HepG2 (cell line): ENCODE results near the gene ADIPOR2. TPM values are rescaled to one million over a fixed set of nuclear protein-coding genes. Genes with fewer than 3 reads are reported as not detected.
A peak's percentile ranks its signal among the peaks of the same experiment; 100 is the strongest.

Source experiments
- ATAC-seq: fragments of 200-7000 bp; cut with Tn5 transposase; 3 replicates; pipeline ENCODE4 v1.9.1; 2020; ENCODE audit warnings: mild to moderate bottlenecking, moderate library complexity
- BruUV-seq: library from RNA; stranded (reverse); fragments of 400-500 nt; replicated peaks from 2 replicates; lab custom pipeline; 2021; lab: Mats Ljungman, UMichigan
- CTCF ChIA-PET: fragments of 300-600 bp; formaldehyde crosslinking; extraction: SDS; loops from one replicate; lab custom pipeline; 2021; ENCODE audit warnings: low total read pairs, inconsistent platforms, low intra/inter-chr PET ratio; lab: Yijun Ruan, JAX
- POLR2A ChIA-PET: fragments of 350-600 bp; sonication (Branson Sonifier 250); formaldehyde crosslinking; loops from one replicate; lab custom pipeline; 2020; ENCODE audit warnings: antibody characterized with exemption, inconsistent platforms; lab: Yijun Ruan, JAX
- DNase-seq: peaks from one replicate; pipeline ENCODE4 v3.0.0-alpha.2; 2015; ENCODE audit warnings: low spot score
- FAIRE-seq: peaks from 3 replicates; lab custom pipeline; 2011; peaks lifted over from hg19 to GRCh38; lab: Jason Lieb, UNC
- H2AFZ ChIP-seq: one replicate; pipeline ENCODE4 v1.6.1; 2011; ENCODE audit warnings: low read length, inconsistent platforms
- H3K27ac ChIP-seq: fragments of 300-600 bp; 3 replicates; pipeline ENCODE4 v1.8.0; 2011; ENCODE audit warnings: mixed run types, mild to moderate bottlenecking, mixed read lengths, low read length, inconsistent platforms; ENCODE audit not compliant: insufficient read depth; ENCODE audit errors: extremely low read length
- H3K27me3 ChIP-seq, 2 experiments: fragments of 200-600 bp in 1 of 2; 2 replicates in 1 of 2; 3 replicates in 1 of 2; pipeline versions ENCODE4 v1.6.0 to v1.8.0; 2011; ENCODE audit warnings: low read length in 2 of 2, mild to moderate bottlenecking in 2 of 2, moderate library complexity in 2 of 2, inconsistent platforms in 1 of 2; ENCODE audit not compliant: insufficient read depth in 2 of 2, control insufficient read depth in 1 of 2
- H3K36me3 ChIP-seq, 2 experiments: fragments of 200-600 bp in 1 of 2; replicated peaks in 1 of 2; 2 replicates in 1 of 2; 3 replicates in 1 of 2; pipeline versions ENCODE4 v1.5.1 to v1.8.0; 2011; ENCODE audit warnings: low read length in 2 of 2, inconsistent platforms in 1 of 2; ENCODE audit not compliant: insufficient read depth in 2 of 2, control insufficient read depth in 1 of 2
- H3K4me1 ChIP-seq: 2 replicates; pipeline ENCODE4 v1.5.1; 2012; ENCODE audit warnings: low read length, inconsistent platforms; ENCODE audit not compliant: insufficient read depth
- H3K4me2 ChIP-seq: 2 replicates; pipeline ENCODE4 v1.6.0; 2011; ENCODE audit warnings: low read depth, low read length, inconsistent platforms
- H3K4me3 ChIP-seq, 3 experiments: fragments of 200-600 bp in 1 of 3; sonication (generic), shearing (Covaris generic) in 1 of 3; replicated peaks in 1 of 3; 2 replicates each; pipeline ENCODE4 v1.5.1; 2011 to 2016; ENCODE audit warnings: low read length in 3 of 3, inconsistent platforms in 2 of 3, low read depth in 2 of 3, mild to moderate bottlenecking in 2 of 3, control low read depth in 1 of 3, mixed read lengths in 1 of 3; ENCODE audit not compliant: insufficient read depth in 1 of 3
- H3K79me2 ChIP-seq: one replicate; pipeline ENCODE4 v1.6.1; 2011; ENCODE audit warnings: low read length, inconsistent platforms; ENCODE audit not compliant: insufficient read depth
- H3K9ac ChIP-seq: 2 replicates; pipeline ENCODE4 v1.6.0; 2011; ENCODE audit warnings: mild to moderate bottlenecking, low read depth, low read length, inconsistent platforms; ENCODE audit not compliant: insufficient read depth
- H3K9me3 ChIP-seq: 2 replicates; pipeline ENCODE4 v1.5.1; 2012; ENCODE audit warnings: mild to moderate bottlenecking, low read length
- H4K20me1 ChIP-seq: 2 replicates; pipeline ENCODE4 v1.6.0; 2011; ENCODE audit warnings: inconsistent platforms, mild to moderate bottlenecking, low read length, moderate library complexity; ENCODE audit not compliant: insufficient read depth
- EED ChIP-seq: sonication (generic); formaldehyde crosslinking; IDR thresholded peaks from 2 replicates; pipeline ENCODE4 v1.5.0; 2020; ENCODE audit warnings: mild to moderate bottlenecking, missing genetic modification reagents
- GABPA ChIP-seq, 2 experiments: IDR thresholded peaks; 2 replicates each; pipeline ENCODE4 v1.6.1; 2011 to 2016; ENCODE audit warnings: low read depth in 2 of 2, low read length in 1 of 2, missing biosample characterization in 1 of 2, missing genetic modification characterization in 1 of 2
- JUNB ChIP-seq: sonication (generic); formaldehyde crosslinking; IDR thresholded peaks from 2 replicates; pipeline ENCODE4 v1.8.0; 2022; ENCODE audit warnings: missing genetic modification reagents, mild to moderate bottlenecking, borderline replicate concordance
- MIXL1 ChIP-seq: IDR thresholded peaks from 2 replicates; pipeline ENCODE4 v1.6.1; 2016
- MYPOP ChIP-seq: sonication (generic); formaldehyde crosslinking; IDR thresholded peaks from 2 replicates; pipeline ENCODE4 v1.8.1; 2023; ENCODE audit warnings: mild to moderate bottlenecking, moderate library complexity, missing genetic modification reagents
- NFKB2 ChIP-seq: sonication (generic); formaldehyde crosslinking; IDR thresholded peaks from 2 replicates; pipeline ENCODE4 v1.4.0; 2020; ENCODE audit warnings: missing genetic modification reagents, borderline replicate concordance
- POGK ChIP-seq: sonication (generic); formaldehyde crosslinking; conservative IDR thresholded peaks from 2 replicates; pipeline ENCODE4 v1.8.0; 2022; ENCODE audit warnings: mild to moderate bottlenecking, moderate library complexity, missing genetic modification reagents
- SP5 ChIP-seq: IDR thresholded peaks from 2 replicates; pipeline ENCODE4 v1.6.1; 2016; ENCODE audit warnings: low read depth, borderline replicate concordance
- ZNF20 ChIP-seq: sonication (generic); formaldehyde crosslinking; IDR thresholded peaks from 2 replicates; pipeline ENCODE4 v1.4.0; 2020; ENCODE audit warnings: mild to moderate bottlenecking, moderate library complexity, missing genetic modification reagents
- ZNF232 ChIP-seq: sonication (generic); formaldehyde crosslinking; IDR thresholded peaks from 2 replicates; pipeline ENCODE4 v1.4.0; 2020; ENCODE audit warnings: missing genetic modification reagents, borderline replicate concordance
- ZNF234 ChIP-seq: sonication (generic); formaldehyde crosslinking; conservative IDR thresholded peaks from 2 replicates; pipeline ENCODE4 v1.5.1; 2020; ENCODE audit warnings: mild to moderate bottlenecking, missing genetic modification reagents
- ZNF564 ChIP-seq: sonication (generic); formaldehyde crosslinking; IDR thresholded peaks from 2 replicates; pipeline ENCODE4 v1.8.1; 2023; ENCODE audit warnings: mild to moderate bottlenecking, missing genetic modification reagents
- ZNF691 ChIP-seq: sonication (generic); formaldehyde crosslinking; IDR thresholded peaks from 2 replicates; pipeline ENCODE4 v1.4.0; 2020; ENCODE audit warnings: missing genetic modification reagents, low read depth, mild to moderate bottlenecking, borderline replicate concordance
- ZNF777 ChIP-seq: sonication (generic); formaldehyde crosslinking; IDR thresholded peaks from 2 replicates; pipeline ENCODE4 v1.4.0; 2020; ENCODE audit warnings: missing genetic modification reagents
- WGBS: methylation state at CpG from one replicate; pipeline ENCODE4 v1.1.6; 2017; ENCODE audit warnings: low lambda C conversion rate; 5-methylcytosine and 5-hydroxymethylcytosine counted together
- in situ Hi-C: cut with HindIII; loops from 2 replicates; pipeline ENCODE4 v1.10.0; 2017; ENCODE audit warnings: low pct_unique_long_range_greater_than_20kb; ENCODE audit not compliant: extremely low pct_ligation_motif_present
- intact Hi-C: fragments of 100-400 bp; cut with micrococcal nuclease; formaldehyde crosslinking; loops from one replicate; pipeline ENCODE4 v1.10.0; 2022; ENCODE audit not compliant: unreplicated experiment
- polyA plus RNA-seq, 8 experiments: library from polyadenylated mRNA; depleted of rRNA in 3 of 8; stranded (reverse) in 7 of 8; unstranded in 1 of 8; fragments of >200 nt; fragmentation: Illumina TruSeq in 4 of 8; extraction: Trizol in 4 of 8; gene quantifications; 2 replicates each; pipeline versions ENCODE4 v1.2.1 to v1.2.3, GENCODE V29; 2011 to 2016; ENCODE audit warnings: low read depth in 4 of 8, missing spikeins in 1 of 8, mixed read lengths in 1 of 8; ENCODE audit not compliant: insufficient read depth in 1 of 8
- total RNA-seq, 5 experiments: library from RNA; depleted of rRNA; stranded (reverse); fragments of >200 nt; fragmentation: Illumina TruSeq; extraction: Trizol; gene quantifications; 2 replicates each; pipeline ENCODE4 v1.2.3, GENCODE V29; 2016; ENCODE audit warnings: low read depth in 1 of 5
- TF ChIP-seq, protein P1 (sequence below), 2 experiments: sonication (generic) in 1 of 2; formaldehyde crosslinking in 1 of 2; IDR thresholded peaks; 2 replicates each; pipeline versions ENCODE4 v1.4.0 to v1.6.1; 2018 to 2020; ENCODE audit warnings: missing genetic modification reagents in 2 of 2, borderline replicate concordance in 1 of 2, low read depth in 1 of 2, mild to moderate bottlenecking in 1 of 2, missing biosample characterization in 1 of 2
- TF ChIP-seq, protein P2 (sequence below): sonication (generic); formaldehyde crosslinking; IDR thresholded peaks from 2 replicates; pipeline ENCODE4 v1.8.0; 2022; ENCODE audit warnings: mild to moderate bottlenecking, missing genetic modification reagents; ENCODE audit not compliant: insufficient replicate concordance

The ADIPOR2 gene
- total and polyA plus RNA-seq, 2 of the 13 experiments (the other 11 are each of a cell fraction or from before 2014, with no cell fraction given): 35.2 to 52.2 TPM

DNA sequence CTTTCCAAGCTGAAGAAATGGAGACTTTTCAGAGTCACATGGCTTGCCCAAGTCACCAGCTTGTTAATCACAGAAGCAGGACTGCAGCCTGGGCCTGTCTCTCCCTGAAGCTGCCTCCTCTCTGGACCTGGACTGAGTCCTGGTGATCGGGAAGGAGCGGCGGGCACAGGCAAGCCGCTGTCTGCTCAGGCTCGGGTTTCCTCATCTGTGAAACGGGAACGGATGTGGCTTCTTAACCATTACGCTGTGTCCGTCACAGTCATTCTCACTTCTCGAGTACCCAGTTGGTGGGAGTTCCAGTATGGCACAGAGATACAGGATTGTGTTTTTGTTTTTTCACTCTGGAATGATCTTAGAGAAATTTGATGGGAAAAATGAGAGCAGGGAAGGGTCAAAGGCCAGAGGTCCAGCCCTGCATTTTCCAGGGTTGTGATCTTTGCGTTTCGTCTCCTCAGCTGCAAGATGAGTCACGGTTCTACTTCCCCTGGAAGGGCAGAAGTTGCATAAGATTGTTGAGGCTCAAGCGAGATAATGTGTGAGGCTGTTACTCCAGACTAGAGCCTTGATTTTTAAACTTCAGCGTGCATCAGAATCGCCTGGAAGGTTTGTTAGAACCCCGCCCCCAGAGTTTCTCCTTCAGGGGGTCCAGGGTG, 121.9 kb downstream of the ADIPOR2 start:
- peak overlapping the region; percentile 79 for H3K9ac ChIP-seq
- CTCF ChIA-PET: no interaction called here
- TF ChIP-seq NFKB2 (no peak), SP5 (CRISPR knock-in tag) (0 out of 2 replicates have a peak, but pooled peaks have one; percentile 17), ZNF20 (CRISPR knock-in tag) (no peak), JUNB (CRISPR knock-in tag) (peak; percentile 85), MIXL1 (CRISPR knock-in tag) (peak; percentile 73; the same call in 1 of the 2 replicates), ZNF777 (CRISPR knock-in tag) (no peak), ZNF564 (CRISPR knock-in tag) (no peak), ZNF232 (CRISPR knock-in tag) (no peak), MYPOP (CRISPR knock-in tag) (no peak), EED (no peak), GABPA (IDR thresholded peaks at IDR 0.05; ENCODE audit: low read depth, low read length) (no peak), GABPA (CRISPR knock-in tag; IDR thresholded peaks at IDR 0.05; ENCODE audit: low read depth) (peak; percentile 57), ZNF234 (CRISPR knock-in tag) (no peak), POGK (CRISPR knock-in tag) (peak; percentile 51; the same call in 1 of the 2 replicates), ZNF691 (peak; percentile 56)
- TF ChIP-seq, protein P1, sequence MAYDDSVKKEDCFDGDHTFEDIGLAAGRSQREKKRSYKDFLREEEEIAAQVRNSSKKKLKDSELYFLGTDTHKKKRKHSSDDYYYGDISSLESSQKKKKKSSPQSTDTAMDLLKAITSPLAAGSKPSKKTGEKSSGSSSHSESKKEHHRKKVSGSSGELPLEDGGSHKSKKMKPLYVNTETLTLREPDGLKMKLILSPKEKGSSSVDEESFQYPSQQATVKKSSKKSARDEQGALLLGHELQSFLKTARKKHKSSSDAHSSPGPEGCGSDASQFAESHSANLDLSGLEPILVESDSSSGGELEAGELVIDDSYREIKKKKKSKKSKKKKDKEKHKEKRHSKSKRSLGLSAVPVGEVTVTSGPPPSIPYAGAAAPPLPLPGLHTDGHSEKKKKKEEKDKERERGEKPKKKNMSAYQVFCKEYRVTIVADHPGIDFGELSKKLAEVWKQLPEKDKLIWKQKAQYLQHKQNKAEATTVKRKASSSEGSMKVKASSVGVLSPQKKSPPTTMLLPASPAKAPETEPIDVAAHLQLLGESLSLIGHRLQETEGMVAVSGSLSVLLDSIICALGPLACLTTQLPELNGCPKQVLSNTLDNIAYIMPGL (CRISPR knock-in tag; IDR thresholded peaks at IDR 0.05; ENCODE audit: borderline replicate concordance in 1 of 2, low read depth in 1 of 2): 0 out of 4 replicates have a peak, but pooled peaks of 1 of the 2 experiments have one; percentile 31
- TF ChIP-seq, protein P2, sequence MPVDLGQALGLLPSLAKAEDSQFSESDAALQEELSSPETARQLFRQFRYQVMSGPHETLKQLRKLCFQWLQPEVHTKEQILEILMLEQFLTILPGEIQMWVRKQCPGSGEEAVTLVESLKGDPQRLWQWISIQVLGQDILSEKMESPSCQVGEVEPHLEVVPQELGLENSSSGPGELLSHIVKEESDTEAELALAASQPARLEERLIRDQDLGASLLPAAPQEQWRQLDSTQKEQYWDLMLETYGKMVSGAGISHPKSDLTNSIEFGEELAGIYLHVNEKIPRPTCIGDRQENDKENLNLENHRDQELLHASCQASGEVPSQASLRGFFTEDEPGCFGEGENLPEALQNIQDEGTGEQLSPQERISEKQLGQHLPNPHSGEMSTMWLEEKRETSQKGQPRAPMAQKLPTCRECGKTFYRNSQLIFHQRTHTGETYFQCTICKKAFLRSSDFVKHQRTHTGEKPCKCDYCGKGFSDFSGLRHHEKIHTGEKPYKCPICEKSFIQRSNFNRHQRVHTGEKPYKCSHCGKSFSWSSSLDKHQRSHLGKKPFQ (CRISPR knock-in tag): no peak

More for the DNA sequence above, 121.9 kb downstream of the ADIPOR2 start:
- FAIRE-seq (peak; percentile 90), ATAC-seq (peak; percentile 36), DNase-seq (peak; percentile 79)
- H3K9me3 ChIP-seq: no peaks in the 10 kb centered on the region
- H3K4me2 ChIP-seq: peak overlapping the region; percentile 89
- in situ Hi-C loops (no loop called here), intact Hi-C loops (no loop called here)
- H2AFZ ChIP-seq: no peak overlapping the region
- H3K4me3 ChIP-seq: peak overlapping the region; percentile 30 to 80 (median 63)
- H3K27ac ChIP-seq: peak overlapping the region; percentile 75
- POLR2A ChIA-PET: interaction anchor here (2.3 to 5.7 kb wide), 3 partner anchors 9 to 25 kb away, joined by 9 to 31 read pairs (median 15); no protein-coding TSS in a partner anchor
- WGBS: 1% methylated on average over 14 of the region's 17 CpGs
- peaks cover 4% of the 10 kb centered on the region for H3K79me2 ChIP-seq
- no peaks in the 10 kb centered on the region for H3K27me3 ChIP-seq
- H4K20me1 ChIP-seq: no peaks in the 10 kb centered on the region
- H3K36me3 ChIP-seq: no peaks in the 10 kb centered on the region
- peaks cover 96% of the 10 kb centered on the region for H3K4me1 ChIP-seq
- BruUV-seq: no TSS peak
